ENCODE data around the gene GSAP. TPM values are rescaled to one million over a fixed set of nuclear protein-coding genes. Genes with fewer than 3 reads are reported as not detected.

Gene GSAP
- polyA plus RNA-seq, 3 donors: 19.1 to 105 (median 35.6) TPM

- H3K27ac ChIP-seq (ENCODE audit: low read depth in 1 of 2, low read length in 2 of 2): no peak overlapping the region
- DNase-seq: no peak
- no peaks in the 10 kb centered on the region for H3K27me3 ChIP-seq (ENCODE audit: control insufficient read depth in 2 of 2, insufficient read depth in 2 of 2, low read length in 2 of 2)
- no peaks in the 10 kb centered on the region for H3K9me3 ChIP-seq (replicated peaks in 1 of 2; ENCODE audit: control insufficient read depth in 1 of 2, insufficient read depth in 1 of 2, low read length in 2 of 2)
- no peaks in the 10 kb centered on the region for H4K20me1 ChIP-seq (ENCODE audit: insufficient read depth, low read length)
- no CpG with 5 or more reads among the region's 4 CpGs for WGBS (ENCODE audit: insufficient coverage)
- H3K4me1 Mint-ChIP-seq: peaks cover 22% of the 10 kb centered on the region
- no peak overlapping the region for H3K4me2 ChIP-seq (replicated peaks; ENCODE audit: extremely low read depth, low read length, poor library complexity, severe bottlenecking)
- TF ChIP-seq CTCF (IDR thresholded peaks at IDR 0.05): no peak
- H3K36me3 ChIP-seq (replicated peaks in 1 of 2; ENCODE audit: control insufficient read depth in 1 of 2, insufficient read depth in 2 of 2, low read length in 2 of 2): no peaks in the 10 kb centered on the region
- no peak overlapping the region for H2AFZ ChIP-seq (ENCODE audit: insufficient read depth, low read depth, low read length, poor library complexity, severe bottlenecking)
- no peaks in the 10 kb centered on the region for H3K9me3 Mint-ChIP-seq
- H3K4me3 ChIP-seq (replicated peaks in 1 of 3; ENCODE audit: low read depth in 2 of 3, low read length in 3 of 3): no peak overlapping the region
- H3K36me3 Mint-ChIP-seq: peaks cover 0 to 3% of the 10 kb centered on the region in 2 donors
- H3K9ac ChIP-seq (ENCODE audit: insufficient read depth, low read length, poor library complexity, severe bottlenecking): no peak overlapping the region
- no peak overlapping the region for H3K4me3 Mint-ChIP-seq
- no peaks in the 10 kb centered on the region for H3K27me3 Mint-ChIP-seq (ENCODE audit: low read depth in 3 of 3)
- H3K4me1 ChIP-seq (ENCODE audit: control insufficient read depth in 1 of 2, insufficient read depth in 2 of 2, low read length in 2 of 2): peaks cover 20 to 29% of the 10 kb centered on the region in 2 donors
- no peak overlapping the region for H3K27ac Mint-ChIP-seq
- no peaks in the 10 kb centered on the region for H3K79me2 ChIP-seq (ENCODE audit: insufficient read depth, low read length)
- intact Hi-C loops (cut with micrococcal nuclease): loop anchor here (10.0 kb wide), 2 partner anchors 49 to 59 kb away; no protein-coding TSS in a partner anchor
Observed at GRCh38 chr7:77265666-77266065, 150.5 kb downstream of the GSAP start.

GRCh38 chr7:77262316-77262715 lies 153.8 kb downstream of the GSAP start:
- Histone ChIP-seq H3K27ac (ENCODE audit: low read depth in 1 of 2, low read length in 2 of 2) (peak overlapping the region in 1 of 2 donors; percentile 13), H3K4me2 (replicated peaks; ENCODE audit: extremely low read depth, low read length, poor library complexity, severe bottlenecking) (no peak overlapping the region), H3K4me1 (ENCODE audit: control insufficient read depth in 1 of 2, insufficient read depth in 2 of 2, low read length in 2 of 2) (peaks cover 12 to 17% of the 10 kb centered on the region in 2 donors), H3K4me3 (replicated peaks in 1 of 3; ENCODE audit: low read depth in 2 of 3, low read length in 3 of 3) (no peak overlapping the region), H3K9me3 (replicated peaks in 1 of 2; ENCODE audit: control insufficient read depth in 1 of 2, insufficient read depth in 1 of 2, low read length in 2 of 2) (no peaks in the 10 kb centered on the region), H3K9ac (ENCODE audit: insufficient read depth, low read length, poor library complexity, severe bottlenecking) (no peak overlapping the region), H3K27me3 (ENCODE audit: control insufficient read depth in 2 of 2, insufficient read depth in 2 of 2, low read length in 2 of 2) (no peaks in the 10 kb centered on the region), H3K79me2 (ENCODE audit: insufficient read depth, low read length) (no peaks in the 10 kb centered on the region), H3K36me3 (replicated peaks in 1 of 2; ENCODE audit: control insufficient read depth in 1 of 2, insufficient read depth in 2 of 2, low read length in 2 of 2) (no peaks in the 10 kb centered on the region), H4K20me1 (ENCODE audit: insufficient read depth, low read length) (no peaks in the 10 kb centered on the region), H2AFZ (ENCODE audit: insufficient read depth, low read depth, low read length, poor library complexity, severe bottlenecking) (no peak overlapping the region)
- H3K27ac Mint-ChIP-seq: peak overlapping the region in 6 of 7 donors; percentile 36 to 77 (median 66)
- peaks cover 0 to 2% (median 0%) of the 10 kb centered on the region in 3 donors for H3K27me3 Mint-ChIP-seq (ENCODE audit: low read depth in 3 of 3)
- H3K36me3 Mint-ChIP-seq: no peaks in the 10 kb centered on the region
- peaks cover 18% of the 10 kb centered on the region for H3K4me1 Mint-ChIP-seq
- peak overlapping the region in 1 of 2 donors; percentile 57 for H3K4me3 Mint-ChIP-seq
- no peaks in the 10 kb centered on the region for H3K9me3 Mint-ChIP-seq
- 100% methylated on average over 1 of the region's 4 CpGs for WGBS (ENCODE audit: insufficient coverage)
- intact Hi-C loops (cut with micrococcal nuclease): loop anchor here (10.0 kb wide), 2 partner anchors 52 to 62 kb away; no protein-coding TSS in a partner anchor
- TF ChIP-seq CTCF (IDR thresholded peaks at IDR 0.05): no peak
- DNase-seq: peak in 2 of 3 donors; percentile 48 to 72

Other genes starting within 250 kb of the GSAP start
- gene FGL2, start 216.5 kb downstream of the GSAP start, polyA plus RNA-seq: 100 to 1,000 TPM; 238 to 775 (median 774) TPM
- 10 to 100 TPM in 2 of 3 donors, 1 to 10 TPM in 1; 6.6 to 36.7 (median 11.8) TPM for gene PTPN12, start 120.9 kb upstream of the GSAP start, polyA plus RNA-seq

Data from CD14-positive monocyte (primary cell).